Measurements from ENCODE around the gene GLIS1.

The GLIS1 gene

GRCh38 chr1:53638360-53639035 is 100.5 kb downstream of the GLIS1 start:
- no peak for DNase-seq (ENCODE audit: low read depth in 3 of 3)

- DNase-seq (ENCODE audit: low read depth in 3 of 3), result no peak
Measured at GRCh38 chr1:53637511-53638359, 101.2 kb downstream of the GLIS1 start.

- no peak for DNase-seq (ENCODE audit: low read depth in 3 of 3)
Measured at GRCh38 chr1:53636621-53637171, 102.3 kb downstream of the GLIS1 start.

GRCh38 chr1:53634571-53634979 is 104.4 kb downstream of the GLIS1 start:
- no peak for DNase-seq (ENCODE audit: low read depth in 3 of 3)

GRCh38 chr1:53633073-53633704 is 105.8 kb downstream of the GLIS1 start:
- DNase-seq (ENCODE audit: low read depth in 3 of 3), result no peak

- DNase-seq (ENCODE audit: low read depth in 3 of 3), result no peak
Measured at GRCh38 chr1:53631622-53632310, 107.2 kb downstream of the GLIS1 start.

- DNase-seq (ENCODE audit: low read depth in 3 of 3), result no peak
Measured at GRCh38 chr1:53629101-53629691, 109.8 kb downstream of the GLIS1 start.

- DNase-seq (ENCODE audit: low read depth in 3 of 3), result no peak
Measured at GRCh38 chr1:53628286-53628955, 110.5 kb downstream of the GLIS1 start.

- no peak for DNase-seq (ENCODE audit: low read depth in 3 of 3)
Measured at GRCh38 chr1:53627666-53628065, 111.3 kb downstream of the GLIS1 start.

GRCh38 chr1:53627031-53627430 is 111.9 kb downstream of the GLIS1 start:
- DNase-seq (ENCODE audit: low read depth in 3 of 3), result no peak

- no peak for DNase-seq (ENCODE audit: low read depth in 3 of 3)
Measured at GRCh38 chr1:53626616-53627015, 112.3 kb downstream of the GLIS1 start.

- DNase-seq (ENCODE audit: low read depth in 3 of 3), result no peak
Measured at GRCh38 chr1:53625766-53626520, 113.0 kb downstream of the GLIS1 start.

GRCh38 chr1:53625049-53625448 is 113.9 kb downstream of the GLIS1 start:
- no peak for DNase-seq (ENCODE audit: low read depth in 3 of 3)

- DNase-seq (ENCODE audit: low read depth in 3 of 3), result no peak
Measured at GRCh38 chr1:53622531-53622930, 116.4 kb downstream of the GLIS1 start.

GRCh38 chr1:53621144-53621543 is 117.8 kb downstream of the GLIS1 start:
- no peak for DNase-seq (ENCODE audit: low read depth in 3 of 3)

- DNase-seq (ENCODE audit: low read depth in 3 of 3), result no peak
Measured at GRCh38 chr1:53620061-53620855, 118.7 kb downstream of the GLIS1 start.

- DNase-seq (ENCODE audit: low read depth in 3 of 3), result no peak
Measured at GRCh38 chr1:53619367-53620060, 119.5 kb downstream of the GLIS1 start.

- no peak for DNase-seq (ENCODE audit: low read depth in 3 of 3)
Measured at GRCh38 chr1:53618500-53619366, 120.2 kb downstream of the GLIS1 start.

Measured in stimulated activated CD4-positive, alpha-beta T cell treated with anti-CD3 and anti-CD28 coated beads, TNF-alpha, amount 100 ng/mL, for 24 hours (primary cell).